Keratinocyte (primary cell): ENCODE measurements around the gene HNRNPLL. TPM values are rescaled to one million over a fixed set of nuclear protein-coding genes. Genes with fewer than 3 reads are reported as not detected.

Source experiments
- DNase-seq: peaks from one replicate; pipeline ENCODE4 v3.0.0-alpha.2; 2011; ENCODE audit warnings: low read depth, missing footprints, low spot score
- FAIRE-seq: peaks from 2 replicates; lab custom pipeline; 2011; peaks lifted over from hg19 to GRCh38; lab: Jason Lieb, UNC
- H2AFZ ChIP-seq: 2 replicates; pipeline ENCODE4 v1.6.0; 2012; ENCODE audit warnings: low read length, control low read depth, inconsistent platforms; ENCODE audit not compliant: control insufficient read depth
- H3K27ac ChIP-seq: 2 replicates; pipeline ENCODE4 v1.5.1; 2011; ENCODE audit warnings: low read length; ENCODE audit not compliant: control insufficient read depth, insufficient read depth
- H3K27me3 ChIP-seq: 3 replicates; pipeline ENCODE4 v1.6.0; 2011; ENCODE audit warnings: low read length; ENCODE audit not compliant: control insufficient read depth, insufficient read depth; ENCODE audit errors: extremely low read depth
- H3K36me3 ChIP-seq, 2 experiments: 2 replicates in 1 of 2; 3 replicates in 1 of 2; pipeline ENCODE4 v1.5.1; 2011; ENCODE audit warnings: low read length in 2 of 2, mild to moderate bottlenecking in 1 of 2; ENCODE audit not compliant: control insufficient read depth in 2 of 2, insufficient read depth in 2 of 2; ENCODE audit errors: extremely low read depth in 1 of 2
- H3K4me1 ChIP-seq: 3 replicates; pipeline ENCODE4 v1.5.1; 2011; ENCODE audit warnings: low read length; ENCODE audit not compliant: control insufficient read depth, insufficient read depth; ENCODE audit errors: extremely low read depth
- H3K4me2 ChIP-seq: 3 replicates; pipeline ENCODE4 v1.6.0; 2011; ENCODE audit warnings: low read depth, low read length; ENCODE audit not compliant: control insufficient read depth, insufficient read depth; ENCODE audit errors: extremely low read depth
- H3K4me3 ChIP-seq, 3 experiments: fragments of 200-600 bp in 1 of 3; sonication (generic) in 1 of 3; 2 replicates in 2 of 3; 3 replicates in 1 of 3; pipeline ENCODE4 v1.5.1; 2011 to 2016; ENCODE audit warnings: low read length in 3 of 3, mild to moderate bottlenecking in 3 of 3, control low read depth in 2 of 3, inconsistent platforms in 1 of 3, low read depth in 1 of 3, mixed read lengths in 1 of 3, mixed run types in 1 of 3, moderate library complexity in 1 of 3; ENCODE audit not compliant: control insufficient read depth in 2 of 3, insufficient read depth in 2 of 3; ENCODE audit errors: extremely low read depth in 1 of 3
- H3K79me2 ChIP-seq: 2 replicates; pipeline ENCODE4 v1.6.0; 2012; ENCODE audit warnings: low read length; ENCODE audit not compliant: control insufficient read depth, insufficient read depth
- H3K9ac ChIP-seq: 3 replicates; pipeline ENCODE4 v1.6.0; 2011; ENCODE audit warnings: low read length; ENCODE audit not compliant: control insufficient read depth, insufficient read depth; ENCODE audit errors: extremely low read depth
- H3K9me1 ChIP-seq: 3 replicates; pipeline ENCODE4 v1.6.0; 2011; ENCODE audit warnings: low read length; ENCODE audit not compliant: control insufficient read depth, insufficient read depth; ENCODE audit errors: extremely low read depth
- H3K9me3 ChIP-seq: 2 replicates; pipeline ENCODE4 v1.5.1; 2012; ENCODE audit warnings: low read depth, low read length; ENCODE audit not compliant: control insufficient read depth
- H4K20me1 ChIP-seq: 3 replicates; pipeline ENCODE4 v1.6.0; 2011; ENCODE audit warnings: low read length; ENCODE audit not compliant: control insufficient read depth, insufficient read depth; ENCODE audit errors: extremely low read depth
- CTCF ChIP-seq, 3 experiments: IDR thresholded peaks in 1 of 3; conservative IDR thresholded peaks in 1 of 3; optimal IDR thresholded peaks in 1 of 3; 2 replicates in 2 of 3; 3 replicates in 1 of 3; pipeline versions ENCODE3 to v1.5.1; 2011; ENCODE audit warnings: low read length in 3 of 3, mild to moderate bottlenecking in 3 of 3, moderate library complexity in 2 of 3, control low read depth in 1 of 3, inconsistent platforms in 1 of 3; ENCODE audit not compliant: insufficient read depth in 2 of 3; ENCODE audit errors: extremely low read depth in 1 of 3
- EZH2 ChIP-seq: IDR thresholded peaks from one replicate; pipeline ENCODE4 v1.6.1; 2012; ENCODE audit warnings: inconsistent platforms, mild to moderate bottlenecking, low read length, moderate library complexity
- dilution Hi-C: fragments of 300-500 bp; cut with MboI; formaldehyde crosslinking; loops from one replicate; pipeline ENCODE4 v1.7.0; 2020; ENCODE audit warnings: low sequenced_read_pairs; ENCODE audit not compliant: extremely low pct_ligation_motif_present
- polyA plus RNA-seq, 5 experiments: library from polyadenylated mRNA; depleted of rRNA in 3 of 5; stranded (reverse) in 3 of 5; stranded (forward) in 1 of 5; unstranded in 1 of 5; fragments of >200 nt; gene quantifications; 1 replicate in 1 of 5; 2 replicates in 3 of 5; 3 replicates in 1 of 5; pipeline versions ENCODE4 v1.2.1 to v1.2.3, GENCODE V29; 2011 to 2012; ENCODE audit warnings: missing spikeins in 2 of 5, low read depth in 1 of 5, low replicate concordance in 1 of 5

The HNRNPLL gene
- polyA plus RNA-seq, 1 donor (not counting 4 experiments of a cell fraction or from before 2014, with no cell fraction given): 53.8 TPM

- Histone ChIP-seq H3K27ac (no peak overlapping the region), H3K27me3 (no peaks in the 10 kb centered on the region), H3K9me3 (no peaks in the 10 kb centered on the region), H3K4me3 (no peak overlapping the region), H3K4me1 (no peaks in the 10 kb centered on the region), H3K9ac (no peak overlapping the region), H3K9me1 (no peaks in the 10 kb centered on the region), H3K36me3 (peaks cover 0 to 1% of the 10 kb centered on the region in 2 experiments), H3K79me2 (peaks cover 12% of the 10 kb centered on the region), H2AFZ (no peak overlapping the region), H3K4me2 (no peak overlapping the region), H4K20me1 (no peaks in the 10 kb centered on the region)
- TF ChIP-seq CTCF (optimal IDR thresholded peaks at IDR 0.05 in 1 of 3, IDR thresholded peaks at IDR 0.05 in 1 of 3, conservative IDR thresholded peaks at IDR 0.05 in 1 of 3; ENCODE audit: extremely low read depth in 1 of 3, insufficient read depth in 2 of 3, low read length in 3 of 3) (no peak), EZH2 (no peak)
- dilution Hi-C loops: no loop called here
- no peak for DNase-seq
- FAIRE-seq: no peak
These were observed 19.2 kb downstream of the HNRNPLL start for GRCh38 chr2:38583524-38583923.

- Histone ChIP-seq H3K4me3 (no peak overlapping the region), H4K20me1 (no peaks in the 10 kb centered on the region), H3K36me3 (peaks cover 0 to under 1% of the 10 kb centered on the region in 2 experiments), H3K9ac (no peak overlapping the region), H3K27me3 (no peaks in the 10 kb centered on the region), H2AFZ (no peak overlapping the region), H3K4me1 (no peaks in the 10 kb centered on the region), H3K9me1 (no peaks in the 10 kb centered on the region), H3K79me2 (peaks cover 6% of the 10 kb centered on the region), H3K4me2 (no peak overlapping the region), H3K27ac (no peak overlapping the region), H3K9me3 (no peaks in the 10 kb centered on the region)
- peak; percentile 36 for DNase-seq
- FAIRE-seq: peak; percentile 63
- no peak for TF ChIP-seq EZH2
- TF ChIP-seq CTCF (optimal IDR thresholded peaks at IDR 0.05 in 1 of 3, IDR thresholded peaks at IDR 0.05 in 1 of 3, conservative IDR thresholded peaks at IDR 0.05 in 1 of 3; ENCODE audit: extremely low read depth in 1 of 3, insufficient read depth in 2 of 3, low read length in 3 of 3): peak; percentile 36 to 59 (median 54)
- dilution Hi-C loops: no loop called here
These were observed 21.3 kb downstream of the HNRNPLL start for GRCh38 chr2:38581193-38582147.
